SHP77 treated with DMSO at 0.1 percent for 48 hours (cell line): ENCODE results near the gene CFAP61.

Experiments
- DNase-seq: peaks from one replicate; lab custom pipeline; 2025; lab: John Stamatoyannopoulos, UW

CFAP61 gene

DNA sequence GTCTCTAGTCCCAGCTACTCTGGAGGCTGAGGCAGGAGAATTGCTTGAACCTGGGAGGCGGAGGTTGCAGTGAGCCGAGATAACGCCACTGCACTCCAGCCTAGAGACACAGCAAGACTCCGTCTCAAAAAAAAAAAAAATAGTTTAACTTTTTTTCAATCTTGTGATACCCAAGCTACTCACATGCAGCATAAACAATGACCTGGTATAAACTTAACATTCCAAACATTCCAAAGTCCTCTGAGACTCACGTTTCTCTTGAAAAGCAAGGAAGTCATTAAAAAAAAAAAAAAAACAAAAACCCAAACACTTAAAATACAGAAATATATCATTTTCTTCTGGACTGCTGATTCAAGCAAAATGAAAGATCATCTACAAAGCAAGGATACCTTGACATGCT lies 14.4 kb upstream of the CFAP61 start:
- DNase-seq: no peak

GRCh38 chr20:20038586-20038985 lies 13.7 kb upstream of the CFAP61 start:
- DNase-seq: no peak

GRCh38 chr20:20039752-20040387 lies 12.5 kb upstream of the CFAP61 start:
- DNase-seq: no peak

GRCh38 chr20:20051767-20052073 lies 612 bp upstream of the CFAP61 start:
- DNase-seq: no peak

- DNase-seq: no peak
These were observed 8.1 kb downstream of the CFAP61 start for GRCh38 chr20:20060234-20060998.

DNA sequence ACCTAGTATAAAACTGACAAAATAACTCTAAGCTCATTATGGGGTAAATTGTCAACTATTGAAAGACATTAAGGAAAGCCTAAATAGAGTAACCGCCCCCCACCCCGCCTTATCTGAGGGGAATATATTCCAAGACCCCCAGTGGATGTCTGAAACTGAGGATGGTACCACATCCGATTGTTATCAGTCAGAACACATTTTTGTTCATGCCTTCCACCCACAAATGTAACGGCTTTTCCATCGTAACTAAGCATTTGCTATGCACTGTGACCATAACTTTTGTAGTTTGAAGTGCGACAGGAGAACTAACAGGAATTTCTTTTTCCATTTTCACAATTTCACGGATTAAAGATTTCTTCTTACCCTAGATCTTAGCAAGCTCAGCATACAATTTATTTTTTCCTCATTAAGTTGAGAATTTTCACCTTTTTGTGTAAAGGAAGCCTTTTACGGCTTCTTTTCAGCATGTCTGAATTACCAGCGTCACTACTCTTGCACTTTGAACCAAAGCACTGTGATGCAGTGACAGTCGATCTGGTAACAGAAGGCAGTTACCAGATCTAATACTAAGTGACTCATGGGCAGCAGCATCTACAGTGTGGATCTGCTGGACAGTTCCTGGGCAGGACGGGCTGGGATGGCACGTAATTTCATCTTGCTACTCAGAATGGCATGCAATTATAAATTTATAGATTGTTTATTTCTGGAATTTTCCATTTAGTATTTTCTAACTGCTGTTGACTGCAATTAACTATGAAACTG lies 11.8 kb downstream of the CFAP61 start:
- DNase-seq: no peak

DNA sequence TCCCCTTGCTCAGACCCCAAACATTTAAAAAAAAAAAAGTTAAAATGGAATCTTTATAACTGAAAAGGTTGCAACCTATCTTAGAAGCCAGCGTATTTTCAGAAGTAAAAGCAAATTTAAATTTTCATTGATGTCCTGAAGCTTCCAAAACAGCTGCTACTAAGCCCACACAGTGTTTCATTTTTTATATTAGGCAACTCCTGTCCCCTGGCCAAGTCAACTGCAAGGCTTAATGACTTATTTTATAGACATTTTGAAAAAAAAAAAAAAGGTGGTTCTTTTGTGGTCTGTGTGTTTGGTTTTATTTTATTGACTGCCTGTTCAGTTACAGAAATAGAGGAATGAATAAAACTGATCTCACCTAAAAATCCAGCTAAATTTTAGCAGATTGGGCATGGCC lies 13.0 kb downstream of the CFAP61 start:
- no peak for DNase-seq

GRCh38 chr20:20070871-20071726 lies 18.8 kb downstream of the CFAP61 start:
- DNase-seq: peak; percentile 69

- DNase-seq: peak; percentile 87
These were observed 21.6 kb downstream of the CFAP61 start for GRCh38 chr20:20073801-20074371.

DNA sequence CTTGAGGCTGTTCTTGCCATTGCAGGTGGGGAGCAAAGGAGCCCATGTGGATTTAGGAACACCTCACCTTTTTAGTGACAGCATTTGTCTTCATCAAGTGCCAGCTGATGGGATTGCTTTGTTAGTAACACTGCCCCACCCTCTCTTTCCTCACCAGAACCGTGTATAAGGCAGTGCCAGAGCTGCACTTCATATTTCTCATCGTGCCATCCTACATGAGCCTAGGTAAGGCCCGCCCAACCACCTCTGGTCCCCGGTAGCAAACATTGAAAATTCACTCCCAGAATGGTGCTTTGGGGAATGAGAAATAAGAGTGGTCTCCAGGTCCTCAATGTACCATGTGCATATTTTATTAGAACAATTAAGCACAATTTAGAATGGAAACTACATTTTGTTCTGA lies 22.7 kb downstream of the CFAP61 start:
- DNase-seq: no peak

DNA sequence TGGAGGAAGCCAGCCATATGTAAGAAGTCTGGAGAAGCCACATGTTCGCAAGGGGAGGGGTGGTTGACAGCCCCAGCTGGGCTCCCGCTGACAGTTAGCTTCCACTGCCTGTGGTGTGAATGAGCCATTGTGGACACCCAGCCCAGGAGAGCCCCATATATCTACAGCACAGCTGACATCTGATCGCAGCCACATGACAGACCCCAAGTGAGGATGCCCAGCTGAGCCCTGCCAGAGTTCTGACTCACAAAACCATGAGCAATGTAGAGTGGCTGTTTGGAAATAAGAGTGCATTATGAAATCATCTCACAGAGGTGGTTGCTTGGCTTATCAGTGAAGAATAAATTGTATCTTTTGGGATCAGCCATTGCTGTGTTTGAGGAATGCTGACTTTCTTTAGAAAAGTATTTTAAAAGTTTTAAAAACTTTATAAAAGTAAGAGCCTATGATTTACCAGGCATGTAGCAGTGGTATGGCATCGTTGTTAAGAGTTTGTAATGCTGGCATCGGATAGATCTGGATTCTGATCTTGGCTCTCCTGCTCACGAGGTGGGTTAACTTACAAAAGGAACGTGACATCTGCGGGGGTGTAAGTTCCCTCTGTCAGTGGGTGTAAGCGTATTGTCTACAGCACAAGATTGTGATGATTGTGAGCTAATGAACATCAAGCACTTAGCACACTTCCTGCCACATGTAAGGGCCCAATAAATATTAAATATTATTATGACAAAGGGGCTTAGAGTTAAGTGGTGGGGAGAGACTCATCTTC lies 24.1 kb downstream of the CFAP61 start:
- no peak for DNase-seq

- DNase-seq: no peak
These were observed 25.7 kb downstream of the CFAP61 start for GRCh38 chr20:20078041-20078440.

- DNase-seq: peak; percentile 69
These were observed 26.9 kb downstream of the CFAP61 start for GRCh38 chr20:20079102-20079784.

DNA sequence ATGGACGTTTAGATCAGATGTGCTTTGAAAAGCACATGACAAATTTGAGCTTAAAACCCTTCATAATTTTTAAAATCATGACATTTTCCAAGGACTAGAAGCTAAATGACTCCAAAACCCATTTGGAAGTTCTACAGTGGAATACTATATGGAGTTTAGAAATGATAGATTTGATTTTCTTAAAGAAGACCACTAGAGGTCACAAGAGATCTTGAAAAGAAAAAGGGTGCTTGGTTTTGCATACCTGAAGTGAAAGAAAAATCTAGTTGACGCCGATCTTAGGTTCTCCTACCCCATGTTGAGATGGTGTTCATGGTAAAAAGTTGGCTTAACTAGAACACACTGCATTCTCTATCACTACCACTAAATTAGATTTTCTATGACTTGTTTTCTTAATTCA lies 31.5 kb downstream of the CFAP61 start:
- DNase-seq: peak; percentile 70

GRCh38 chr20:20084296-20084752 lies 32.0 kb downstream of the CFAP61 start:
- DNase-seq: peak; percentile 41

DNA sequence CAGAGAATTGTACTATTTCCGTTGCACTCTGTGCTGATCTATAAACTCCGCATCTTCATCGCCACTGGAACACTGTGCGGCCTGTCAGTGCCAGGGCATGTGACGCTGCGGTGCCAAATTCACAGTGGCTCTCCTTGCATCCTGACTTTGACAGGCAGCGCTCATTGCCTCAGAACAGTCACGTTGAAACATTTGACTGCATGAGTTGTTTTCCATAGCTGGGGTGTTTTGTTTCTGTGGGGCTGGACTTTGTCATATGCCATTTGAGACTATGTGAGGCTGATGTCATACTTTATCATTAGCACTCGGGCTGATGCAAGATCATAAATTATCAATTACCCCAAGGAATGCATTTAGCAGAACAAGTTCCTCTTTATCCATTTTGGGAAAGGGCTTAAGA lies 32.7 kb downstream of the CFAP61 start:
- DNase-seq: no peak

DNA sequence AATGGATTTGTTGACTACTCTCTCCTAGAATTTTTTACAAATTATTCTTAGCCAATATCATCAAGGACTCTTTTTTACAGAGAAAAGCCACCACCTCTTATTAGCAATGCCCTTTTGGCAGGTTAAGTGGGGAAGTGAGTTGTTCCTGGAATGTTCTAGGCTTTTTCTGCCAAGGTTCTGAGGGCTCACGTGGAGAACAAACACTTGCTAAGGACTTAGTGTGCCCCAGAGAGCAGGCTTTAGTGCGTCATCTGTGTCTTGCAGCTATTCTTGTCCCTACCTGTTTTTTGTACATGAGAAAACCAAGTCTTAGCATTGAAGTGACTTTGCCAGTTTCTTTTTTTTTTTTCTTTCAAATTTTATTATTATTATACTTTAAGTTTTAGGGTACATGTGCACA lies 33.5 kb downstream of the CFAP61 start:
- DNase-seq: no peak

GRCh38 chr20:20089018-20089417 lies 36.7 kb downstream of the CFAP61 start:
- no peak for DNase-seq

- DNase-seq: no peak
These were observed 37.6 kb downstream of the CFAP61 start for GRCh38 chr20:20089939-20090338.

- no peak for DNase-seq
These were observed 40.5 kb downstream of the CFAP61 start for GRCh38 chr20:20092827-20093226.
